Coronary artery (tissue), 2 donors: ENCODE results near the gene FMN1.

Experiments
- DNase-seq: peaks from one replicate; pipeline ENCODE4 v3.0.0-alpha.2; 2017; ENCODE audit warnings: low spot score
- H3K27ac ChIP-seq, 2 donors: fragments of 200-600 bp; sonication (generic); one replicate each; pipeline ENCODE4 v1.5.1; 2016 to 2019
- H3K4me3 ChIP-seq: fragments of 200-600 bp; sonication (generic); 2 replicates; pipeline ENCODE4 v1.5.1; 2016; ENCODE audit warnings: mild to moderate bottlenecking, moderate library complexity
- CTCF ChIP-seq: fragments of 200-600 bp; sonication (generic); IDR thresholded peaks from one replicate; pipeline ENCODE4 v1.5.1; 2019; ENCODE audit warnings: antibody characterized with exemption

Gene FMN1

GRCh38 chr15:33104212-33104611 is 90.3 kb downstream of the FMN1 start:
- no peak for TF ChIP-seq CTCF
- Histone ChIP-seq H3K27ac (no peak overlapping the region), H3K4me3 (no peak overlapping the region)
- no peak for DNase-seq

GRCh38 chr15:33101036-33101435 is 93.5 kb downstream of the FMN1 start:
- Histone ChIP-seq H3K27ac (no peak overlapping the region), H3K4me3 (no peak overlapping the region)
- no peak for TF ChIP-seq CTCF
- DNase-seq, result no peak

- Histone ChIP-seq H3K27ac (no peak overlapping the region), H3K4me3 (no peak overlapping the region)
- TF ChIP-seq CTCF, result no peak
- no peak for DNase-seq
Observed at GRCh38 chr15:33100314-33100713, 94.2 kb downstream of the FMN1 start.

- no peak overlapping the region for H3K27ac ChIP-seq
- no peak for DNase-seq
- no peak for TF ChIP-seq CTCF
- no peak overlapping the region for H3K4me3 ChIP-seq
Observed at GRCh38 chr15:33099739-33100138, 94.8 kb downstream of the FMN1 start.

- Histone ChIP-seq H3K4me3 (no peak overlapping the region), H3K27ac (no peak overlapping the region)
- no peak for DNase-seq
- TF ChIP-seq CTCF, result no peak
Observed at GRCh38 chr15:33099213-33099612, 95.3 kb downstream of the FMN1 start.

- DNase-seq, result no peak
- H3K4me3 ChIP-seq, result no peak overlapping the region
- TF ChIP-seq CTCF, result no peak
- H3K27ac ChIP-seq, result no peak overlapping the region
Observed at GRCh38 chr15:33098094-33099058, 96.1 kb downstream of the FMN1 start.

GRCh38 chr15:33096134-33096533 is 98.4 kb downstream of the FMN1 start:
- no peak overlapping the region for H3K4me3 ChIP-seq
- TF ChIP-seq CTCF, result no peak
- DNase-seq, result no peak
- H3K27ac ChIP-seq, result no peak overlapping the region
